ENCODE data around the gene CDC42. TPM values are rescaled to one million over a fixed set of nuclear protein-coding genes. Genes with fewer than 3 reads are reported as not detected.

CDC42 gene
- total and polyA plus RNA-seq, 10 of the 15 experiments (the other 5 are each of a cell fraction or from before 2014, with no cell fraction given), result 184 to 479 (median 326) TPM

DNA sequence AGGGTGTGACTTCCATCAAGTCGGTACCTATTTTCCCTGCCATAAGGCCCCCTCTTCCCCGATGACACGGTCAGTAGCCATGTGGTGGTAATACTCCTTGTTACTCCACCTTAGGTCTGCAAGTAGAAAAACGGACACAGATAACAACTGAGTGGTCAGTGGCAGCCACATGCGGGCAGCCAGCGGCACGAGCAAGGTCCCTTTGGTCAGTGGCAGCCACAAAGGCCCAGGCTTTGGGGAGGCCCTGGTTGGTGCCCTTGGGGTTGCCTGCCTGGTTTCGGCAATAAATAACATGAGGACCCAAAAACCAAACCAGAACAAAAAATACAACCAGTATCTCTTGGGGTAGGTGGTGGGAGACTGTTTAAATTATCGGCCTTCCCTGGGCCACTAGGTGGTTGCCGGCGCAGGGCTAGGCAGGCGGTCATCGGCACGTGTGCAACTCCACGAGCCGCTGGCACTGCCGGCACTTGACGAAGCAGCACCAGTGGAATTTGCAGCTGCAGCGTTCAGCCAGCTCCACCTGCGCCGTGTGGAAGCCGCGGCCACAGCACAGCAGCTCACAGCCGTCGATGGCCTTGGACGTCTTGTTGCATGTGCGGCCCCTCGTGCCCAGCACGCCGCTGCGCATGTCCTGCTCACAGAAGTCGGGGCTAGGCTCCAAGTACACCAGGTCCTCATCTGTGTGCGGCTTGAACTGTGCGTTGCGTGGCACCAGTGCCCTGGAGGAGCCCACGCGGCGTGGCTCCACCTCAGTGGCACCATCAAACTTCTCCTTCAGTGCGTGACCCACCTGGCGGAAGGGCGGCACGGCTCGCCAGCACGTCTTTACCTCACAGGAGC lies 67.3 kb downstream of the CDC42 start:
- H3K4me3 ChIP-seq, result no peak overlapping the region
- no peak overlapping the region for H3K4me2 ChIP-seq (ENCODE audit: control insufficient read depth, insufficient read depth)
- H3K27me3 ChIP-seq (replicated peaks in 1 of 2; ENCODE audit: control insufficient read depth in 2 of 2, insufficient read depth in 2 of 2, low read length in 1 of 2), result no peaks in the 10 kb centered on the region
- BruUV-seq (replicated peaks), result no TSS peak
- ChIA-PET RAD21 (ENCODE audit: unreplicated experiment) (no interaction called here), CTCF (no interaction called here), SMC1A (ENCODE audit: uncharacterized antibody, unreplicated experiment) (no interaction called here), POLR2A (no interaction called here)
- in situ Hi-C loops (cut with MboI), result no loop called here
- peaks cover 3 to 5% of the 10 kb centered on the region in 2 experiments; a peak in 3 of 4 replicates for H3K36me3 ChIP-seq (ENCODE audit: control insufficient read depth in 2 of 2, insufficient read depth in 2 of 2, low read length in 1 of 2)
- ATAC-seq (no peak), DNase-seq (ENCODE audit: low read depth, low spot score) (no peak), FAIRE-seq (no peak)
- intact Hi-C loops (cut with micrococcal nuclease; ENCODE audit: unreplicated experiment), result no loop called here
- WGBS (ENCODE audit: insufficient coverage, insufficient replicate concordance, low lambda C conversion rate, missing lambda C conversion rate), result 97% methylated on average over 44 of the region's 44 CpGs
- no peak overlapping the region for H2AFZ ChIP-seq (ENCODE audit: control insufficient read depth, low read depth, low read length)
- H3K4me1 ChIP-seq (ENCODE audit: control insufficient read depth, insufficient read depth, low read length), result peaks cover 48% of the 10 kb centered on the region
- H3K79me2 ChIP-seq (ENCODE audit: control insufficient read depth, insufficient read depth, low read length), result no peaks in the 10 kb centered on the region
- no peak overlapping the region for H3K27ac ChIP-seq (ENCODE audit: control insufficient read depth, insufficient read depth)
- H3K9ac ChIP-seq (ENCODE audit: control insufficient read depth, insufficient read depth, low read length), result no peak overlapping the region
- peaks cover 12% of the 10 kb centered on the region for H4K20me1 ChIP-seq (ENCODE audit: control insufficient read depth, insufficient read depth)
- H3K9me3 ChIP-seq (replicated peaks; ENCODE audit: control insufficient read depth, insufficient read depth, low read length), result no peaks in the 10 kb centered on the region
- TF ChIP-seq, protein P1, sequence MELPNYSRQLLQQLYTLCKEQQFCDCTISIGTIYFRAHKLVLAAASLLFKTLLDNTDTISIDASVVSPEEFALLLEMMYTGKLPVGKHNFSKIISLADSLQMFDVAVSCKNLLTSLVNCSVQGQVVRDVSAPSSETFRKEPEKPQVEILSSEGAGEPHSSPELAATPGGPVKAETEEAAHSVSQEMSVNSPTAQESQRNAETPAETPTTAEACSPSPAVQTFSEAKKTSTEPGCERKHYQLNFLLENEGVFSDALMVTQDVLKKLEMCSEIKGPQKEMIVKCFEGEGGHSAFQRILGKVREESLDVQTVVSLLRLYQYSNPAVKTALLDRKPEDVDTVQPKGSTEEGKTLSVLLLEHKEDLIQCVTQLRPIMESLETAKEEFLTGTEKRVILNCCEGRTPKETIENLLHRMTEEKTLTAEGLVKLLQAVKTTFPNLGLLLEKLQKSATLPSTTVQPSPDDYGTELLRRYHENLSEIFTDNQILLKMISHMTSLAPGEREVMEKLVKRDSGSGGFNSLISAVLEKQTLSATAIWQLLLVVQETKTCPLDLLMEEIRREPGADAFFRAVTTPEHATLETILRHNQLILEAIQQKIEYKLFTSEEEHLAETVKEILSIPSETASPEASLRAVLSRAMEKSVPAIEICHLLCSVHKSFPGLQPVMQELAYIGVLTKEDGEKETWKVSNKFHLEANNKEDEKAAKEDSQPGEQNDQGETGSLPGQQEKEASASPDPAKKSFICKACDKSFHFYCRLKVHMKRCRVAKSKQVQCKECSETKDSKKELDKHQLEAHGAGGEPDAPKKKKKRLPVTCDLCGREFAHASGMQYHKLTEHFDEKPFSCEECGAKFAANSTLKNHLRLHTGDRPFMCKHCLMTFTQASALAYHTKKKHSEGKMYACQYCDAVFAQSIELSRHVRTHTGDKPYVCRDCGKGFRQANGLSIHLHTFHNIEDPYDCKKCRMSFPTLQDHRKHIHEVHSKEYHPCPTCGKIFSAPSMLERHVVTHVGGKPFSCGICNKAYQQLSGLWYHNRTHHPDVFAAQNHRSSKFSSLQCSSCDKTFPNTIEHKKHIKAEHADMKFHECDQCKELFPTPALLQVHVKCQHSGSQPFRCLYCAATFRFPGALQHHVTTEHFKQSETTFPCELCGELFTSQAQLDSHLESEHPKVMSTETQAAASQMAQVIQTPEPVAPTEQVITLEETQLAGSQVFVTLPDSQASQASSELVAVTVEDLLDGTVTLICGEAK (IDR thresholded peaks at IDR 0.05; ENCODE audit: borderline replicate concordance), result no peak
- TF ChIP-seq, protein P2, sequence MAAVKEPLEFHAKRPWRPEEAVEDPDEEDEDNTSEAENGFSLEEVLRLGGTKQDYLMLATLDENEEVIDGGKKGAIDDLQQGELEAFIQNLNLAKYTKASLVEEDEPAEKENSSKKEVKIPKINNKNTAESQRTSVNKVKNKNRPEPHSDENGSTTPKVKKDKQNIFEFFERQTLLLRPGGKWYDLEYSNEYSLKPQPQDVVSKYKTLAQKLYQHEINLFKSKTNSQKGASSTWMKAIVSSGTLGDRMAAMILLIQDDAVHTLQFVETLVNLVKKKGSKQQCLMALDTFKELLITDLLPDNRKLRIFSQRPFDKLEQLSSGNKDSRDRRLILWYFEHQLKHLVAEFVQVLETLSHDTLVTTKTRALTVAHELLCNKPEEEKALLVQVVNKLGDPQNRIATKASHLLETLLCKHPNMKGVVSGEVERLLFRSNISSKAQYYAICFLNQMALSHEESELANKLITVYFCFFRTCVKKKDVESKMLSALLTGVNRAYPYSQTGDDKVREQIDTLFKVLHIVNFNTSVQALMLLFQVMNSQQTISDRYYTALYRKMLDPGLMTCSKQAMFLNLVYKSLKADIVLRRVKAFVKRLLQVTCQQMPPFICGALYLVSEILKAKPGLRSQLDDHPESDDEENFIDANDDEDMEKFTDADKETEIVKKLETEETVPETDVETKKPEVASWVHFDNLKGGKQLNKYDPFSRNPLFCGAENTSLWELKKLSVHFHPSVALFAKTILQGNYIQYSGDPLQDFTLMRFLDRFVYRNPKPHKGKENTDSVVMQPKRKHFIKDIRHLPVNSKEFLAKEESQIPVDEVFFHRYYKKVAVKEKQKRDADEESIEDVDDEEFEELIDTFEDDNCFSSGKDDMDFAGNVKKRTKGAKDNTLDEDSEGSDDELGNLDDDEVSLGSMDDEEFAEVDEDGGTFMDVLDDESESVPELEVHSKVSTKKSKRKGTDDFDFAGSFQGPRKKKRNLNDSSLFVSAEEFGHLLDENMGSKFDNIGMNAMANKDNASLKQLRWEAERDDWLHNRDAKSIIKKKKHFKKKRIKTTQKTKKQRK (IDR thresholded peaks at IDR 0.05; ENCODE audit: low read depth, low read length), result no peak
- TF ChIP-seq BCL3 (IDR thresholded peaks at IDR 0.05; ENCODE audit: borderline replicate concordance, insufficient read depth, low read depth, low read length, poor library complexity, severe bottlenecking) (no peak), CHD2 (IDR thresholded peaks at IDR 0.05; ENCODE audit: borderline replicate concordance, low read depth, low read length) (no peak), RUNX3 (IDR thresholded peaks at IDR 0.05; ENCODE audit: low read length) (no peak), RAD21 (IDR thresholded peaks at IDR 0.05; ENCODE audit: insufficient read depth, low read depth, low read length) (no peak), YBX1 (IDR thresholded peaks at IDR 0.05) (no peak), ZBTB33 (IDR thresholded peaks at IDR 0.05) (no peak), TBL1XR1 (IDR thresholded peaks at IDR 0.05; ENCODE audit: low read depth, low read length) (no peak)
- TF ChIP-seq, protein P3, sequence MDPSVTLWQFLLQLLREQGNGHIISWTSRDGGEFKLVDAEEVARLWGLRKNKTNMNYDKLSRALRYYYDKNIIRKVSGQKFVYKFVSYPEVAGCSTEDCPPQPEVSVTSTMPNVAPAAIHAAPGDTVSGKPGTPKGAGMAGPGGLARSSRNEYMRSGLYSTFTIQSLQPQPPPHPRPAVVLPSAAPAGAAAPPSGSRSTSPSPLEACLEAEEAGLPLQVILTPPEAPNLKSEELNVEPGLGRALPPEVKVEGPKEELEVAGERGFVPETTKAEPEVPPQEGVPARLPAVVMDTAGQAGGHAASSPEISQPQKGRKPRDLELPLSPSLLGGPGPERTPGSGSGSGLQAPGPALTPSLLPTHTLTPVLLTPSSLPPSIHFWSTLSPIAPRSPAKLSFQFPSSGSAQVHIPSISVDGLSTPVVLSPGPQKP (IDR thresholded peaks at IDR 0.05; ENCODE audit: low read depth, low read length), result no peak

Measured in GM12878 (cell line).